ENCODE measurements around the gene AXDND1.
A peak's percentile ranks its signal among the peaks of the same experiment; 100 is the strongest.

Gene AXDND1

GRCh38 chr1:179365342-179366092 is at the start of gene AXDND1:
Gene AXDND1, plus strand, starts transcription at chr1:179365971. Its CDS starts 539 bp downstream, at chr1:179366510.
- no peak for TF ChIP-seq CTCF (IDR thresholded peaks at IDR 0.05; ENCODE audit: low read depth, low read length, missing control alignments)
- H3K4me3 ChIP-seq (ENCODE audit: low read depth, low read length) = peak within 1 kb of the TSS; percentile 66
- peak; percentile 40 for DNase-seq (ENCODE audit: low read depth)
- in situ Hi-C loops (cut with HindIII; ENCODE audit: low sequenced_read_pairs) = no loop called here

GRCh38 chr1:179318491-179318890 is 47.3 kb upstream of the AXDND1 start:
- TF ChIP-seq CTCF (IDR thresholded peaks at IDR 0.05; ENCODE audit: low read depth, low read length, missing control alignments) = no peak
- H3K4me3 ChIP-seq (ENCODE audit: low read depth, low read length) = no peak overlapping the region
- DNase-seq (ENCODE audit: low read depth) = no peak
- in situ Hi-C loops (cut with HindIII; ENCODE audit: low sequenced_read_pairs) = no loop called here

GRCh38 chr1:179321533-179322216 is 44.1 kb upstream of the AXDND1 start:
- in situ Hi-C loops (cut with HindIII; ENCODE audit: low sequenced_read_pairs) = no loop called here
- DNase-seq (ENCODE audit: low read depth) = no peak
- TF ChIP-seq CTCF (IDR thresholded peaks at IDR 0.05; ENCODE audit: low read depth, low read length, missing control alignments) = no peak
- H3K4me3 ChIP-seq (ENCODE audit: low read depth, low read length) = no peak overlapping the region

- DNase-seq (ENCODE audit: low read depth) = no peak
- H3K4me3 ChIP-seq (ENCODE audit: low read depth, low read length) = no peak overlapping the region
- in situ Hi-C loops (cut with HindIII; ENCODE audit: low sequenced_read_pairs) = no loop called here
- no peak for TF ChIP-seq CTCF (IDR thresholded peaks at IDR 0.05; ENCODE audit: low read depth, low read length, missing control alignments)
Observed at GRCh38 chr1:179322557-179322956, 43.2 kb upstream of the AXDND1 start.

- in situ Hi-C loops (cut with HindIII; ENCODE audit: low sequenced_read_pairs) = no loop called here
- TF ChIP-seq CTCF (IDR thresholded peaks at IDR 0.05; ENCODE audit: low read depth, low read length, missing control alignments) = no peak
- no peak overlapping the region for H3K4me3 ChIP-seq (ENCODE audit: low read depth, low read length)
- DNase-seq (ENCODE audit: low read depth) = no peak
Observed at GRCh38 chr1:179323436-179323835, 42.3 kb upstream of the AXDND1 start.

- no peak overlapping the region for H3K4me3 ChIP-seq (ENCODE audit: low read depth, low read length)
- TF ChIP-seq CTCF (IDR thresholded peaks at IDR 0.05; ENCODE audit: low read depth, low read length, missing control alignments) = no peak
- no peak for DNase-seq (ENCODE audit: low read depth)
- in situ Hi-C loops (cut with HindIII; ENCODE audit: low sequenced_read_pairs) = no loop called here
Observed at GRCh38 chr1:179325836-179326235, 39.9 kb upstream of the AXDND1 start.

All from astrocyte of the cerebellum (primary cell).